K562 (cell line): ENCODE data around the gene CORT. TPM values are rescaled to one million over a fixed set of nuclear protein-coding genes. Genes with fewer than 3 reads are reported as not detected.

ENCODE experiments used
- ARID4B ChIP-seq: sonication (generic); formaldehyde crosslinking; IDR thresholded peaks from 2 replicates; pipeline ENCODE4 v1.8.0; 2022; ENCODE audit warnings: mild to moderate bottlenecking, missing genetic modification reagents
- ATF7 ChIP-seq: fragments of 450-650 bp; IDR thresholded peaks from 2 replicates; pipeline ENCODE4 v1.7.1; 2014; ENCODE audit warnings: mild to moderate bottlenecking, moderate library complexity
- CBX8 ChIP-seq: fragments of 200-600 bp; sonication (generic); IDR thresholded peaks from 2 replicates; pipeline ENCODE4 v1.6.1; 2012; ENCODE audit warnings: borderline replicate concordance, mixed run types, low read depth, mild to moderate bottlenecking, moderate library complexity, mixed read lengths, low read length, control low read depth, inconsistent platforms; ENCODE audit not compliant: poor library complexity, severe bottlenecking; ENCODE audit errors: extremely low read depth
- FOXO4 ChIP-seq: fragments of 450-650 bp; formaldehyde crosslinking; IDR thresholded peaks from 2 replicates; pipeline ENCODE4 v1.4.0; 2020; ENCODE audit warnings: mild to moderate bottlenecking, moderate library complexity
- KAT7 ChIP-seq: sonication (generic); formaldehyde crosslinking; IDR thresholded peaks from 2 replicates; pipeline ENCODE4 v1.8.0; 2022; ENCODE audit warnings: missing genetic modification reagents, mild to moderate bottlenecking, borderline replicate concordance
- SP1 ChIP-seq: sonication (generic); formaldehyde crosslinking; IDR thresholded peaks from 2 replicates; pipeline ENCODE4 v1.8.1; 2022; ENCODE audit warnings: mild to moderate bottlenecking, missing genetic modification reagents
- TGIF2 ChIP-seq: sonication (generic); formaldehyde crosslinking; IDR thresholded peaks from 2 replicates; pipeline ENCODE4 v1.8.1; 2022; ENCODE audit warnings: mild to moderate bottlenecking, missing genetic modification reagents, moderate library complexity
- ZNF449 ChIP-seq: fragments of 250-450 bp; sonication (Bioruptor Pico); IDR thresholded peaks from 2 replicates; pipeline ENCODE4 v1.8.0; 2022; ENCODE audit warnings: moderate library complexity, mild to moderate bottlenecking, inconsistent platforms
- ZNF699 ChIP-seq: fragments of 250-450 bp; sonication (Bioruptor Pico); IDR thresholded peaks from 2 replicates; pipeline ENCODE4 v1.8.0; 2021; ENCODE audit warnings: mild to moderate bottlenecking, moderate library complexity; ENCODE audit not compliant: insufficient replicate concordance
- ZNF75A ChIP-seq: fragments of 450-650 bp; formaldehyde crosslinking; IDR thresholded peaks from 2 replicates; pipeline ENCODE4 v1.4.0; 2020; ENCODE audit warnings: mild to moderate bottlenecking
- polyA plus RNA-seq, 8 experiments: library from polyadenylated mRNA; depleted of rRNA in 4 of 8; stranded (reverse) in 5 of 8; unstranded in 3 of 8; fragments of >200 nt; fragmentation: Nextera tagmentation in 2 of 8; fragmentation: Illumina TruSeq in 1 of 8; extraction: Ambion mirVana in 2 of 8; extraction: Trizol in 1 of 8; gene quantifications; 2 replicates each; pipeline versions ENCODE4 v1.2.1 to v1.2.3, GENCODE V29; 2011 to 2014; ENCODE audit warnings: inconsistent platforms in 1 of 8, missing spikeins in 1 of 8
- total RNA-seq, 7 experiments: library from RNA; depleted of rRNA in 6 of 7; stranded (reverse); fragments of >200 nt in 6 of 7; fragmentation: Illumina TruSeq in 2 of 7; extraction: Trizol in 2 of 7; gene quantifications; 2 replicates each; pipeline versions ENCODE4 v1.2.1 to v1.2.3, GENCODE V29; 2011 to 2021; ENCODE audit warnings: low replicate concordance in 1 of 7
- TF ChIP-seq, protein P1 (sequence below): IDR thresholded peaks from 3 replicates; pipeline ENCODE4 v1.6.1; 2011; ENCODE audit warnings: borderline replicate concordance, mild to moderate bottlenecking; ENCODE audit not compliant: insufficient read length, insufficient read depth
- TF ChIP-seq, protein P2 (sequence below): fragments of 250-450 bp; sonication (Bioruptor Pico); IDR thresholded peaks from 2 replicates; pipeline ENCODE4 v1.8.0; 2021; ENCODE audit warnings: borderline replicate concordance, mild to moderate bottlenecking, moderate library complexity; ENCODE audit not compliant: poor library complexity, severe bottlenecking
- TF ChIP-seq, protein P3 (sequence below): sonication (generic); formaldehyde crosslinking; IDR thresholded peaks from 2 replicates; pipeline ENCODE4 v1.8.1; 2023; ENCODE audit warnings: mild to moderate bottlenecking, missing genetic modification reagents, moderate library complexity

The CORT gene
- total and polyA plus RNA-seq, 9 of the 15 experiments (the other 6 are each of a cell fraction or from before 2014, with no cell fraction given) = 0.08 to 0.54 (median 0.13) TPM; not detected in 5

DNA sequence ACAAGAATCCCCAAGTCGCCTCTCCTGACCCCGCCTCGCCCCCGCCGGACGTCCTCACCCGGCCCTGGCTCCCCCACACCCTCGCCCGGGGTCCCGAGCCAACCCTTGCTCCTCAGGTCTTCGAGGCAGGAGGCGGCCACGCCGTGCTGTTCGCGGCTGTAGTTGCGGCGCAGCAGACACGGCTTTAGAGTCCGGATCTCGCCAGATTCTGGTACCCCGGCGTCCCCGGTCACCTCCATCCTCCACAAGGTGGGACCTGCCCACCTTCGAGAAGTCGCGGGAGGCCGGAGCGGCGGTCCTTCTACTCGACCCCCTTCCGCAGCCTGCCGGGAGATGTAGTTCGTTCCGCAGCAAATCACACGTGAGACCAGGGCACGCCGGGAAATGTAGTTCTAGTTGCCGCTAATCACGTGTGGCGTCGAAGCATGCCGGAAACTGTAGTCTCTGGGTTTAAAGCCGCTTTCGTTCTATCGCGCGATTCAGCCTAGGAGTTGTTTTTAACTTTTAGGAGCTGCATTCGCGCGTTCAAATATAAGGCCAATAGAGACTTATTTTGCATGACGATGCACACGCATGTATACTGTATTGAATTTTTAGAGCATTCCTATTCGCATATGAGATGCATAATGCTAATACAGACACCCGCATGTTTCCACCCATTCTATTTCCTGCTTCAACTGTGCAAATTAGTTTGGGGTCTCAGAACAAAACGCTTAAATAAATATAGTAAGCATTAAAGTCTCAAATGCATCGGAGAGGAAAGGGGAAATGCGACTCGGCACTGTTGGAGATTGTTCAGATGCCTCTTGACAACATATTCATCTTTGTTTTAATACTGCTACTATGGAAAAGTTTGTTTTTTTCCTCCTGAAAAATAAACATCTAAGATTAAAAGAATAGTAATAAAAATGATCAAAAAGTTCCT is 22.7 kb downstream of the CORT start, which contains the start of gene DFFA (continued):
- TF ChIP-seq ARID4B (peak; percentile 98), TGIF2 (peak; percentile 97; the same call in 1 of the 2 replicates), CBX8 (no peak), ZNF699 (CRISPR knock-in tag) (no peak), KAT7 (CRISPR knock-in tag) (peak; percentile 92; the same call in 1 of the 2 replicates), FOXO4 (CRISPR knock-in tag) (no peak), ZNF75A (CRISPR knock-in tag) (no peak), ZNF449 (CRISPR knock-in tag) (peak; percentile 67; the same call in 1 of the 2 replicates), ATF7 (peak; percentile 84), SP1 (peak; percentile 77)
- TF ChIP-seq, protein P1, sequence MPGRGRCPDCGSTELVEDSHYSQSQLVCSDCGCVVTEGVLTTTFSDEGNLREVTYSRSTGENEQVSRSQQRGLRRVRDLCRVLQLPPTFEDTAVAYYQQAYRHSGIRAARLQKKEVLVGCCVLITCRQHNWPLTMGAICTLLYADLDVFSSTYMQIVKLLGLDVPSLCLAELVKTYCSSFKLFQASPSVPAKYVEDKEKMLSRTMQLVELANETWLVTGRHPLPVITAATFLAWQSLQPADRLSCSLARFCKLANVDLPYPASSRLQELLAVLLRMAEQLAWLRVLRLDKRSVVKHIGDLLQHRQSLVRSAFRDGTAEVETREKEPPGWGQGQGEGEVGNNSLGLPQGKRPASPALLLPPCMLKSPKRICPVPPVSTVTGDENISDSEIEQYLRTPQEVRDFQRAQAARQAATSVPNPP = no peak
- TF ChIP-seq, protein P2, sequence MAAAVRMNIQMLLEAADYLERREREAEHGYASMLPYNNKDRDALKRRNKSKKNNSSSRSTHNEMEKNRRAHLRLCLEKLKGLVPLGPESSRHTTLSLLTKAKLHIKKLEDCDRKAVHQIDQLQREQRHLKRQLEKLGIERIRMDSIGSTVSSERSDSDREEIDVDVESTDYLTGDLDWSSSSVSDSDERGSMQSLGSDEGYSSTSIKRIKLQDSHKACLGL (CRISPR knock-in tag) = peak; percentile 81
- TF ChIP-seq, protein P3, sequence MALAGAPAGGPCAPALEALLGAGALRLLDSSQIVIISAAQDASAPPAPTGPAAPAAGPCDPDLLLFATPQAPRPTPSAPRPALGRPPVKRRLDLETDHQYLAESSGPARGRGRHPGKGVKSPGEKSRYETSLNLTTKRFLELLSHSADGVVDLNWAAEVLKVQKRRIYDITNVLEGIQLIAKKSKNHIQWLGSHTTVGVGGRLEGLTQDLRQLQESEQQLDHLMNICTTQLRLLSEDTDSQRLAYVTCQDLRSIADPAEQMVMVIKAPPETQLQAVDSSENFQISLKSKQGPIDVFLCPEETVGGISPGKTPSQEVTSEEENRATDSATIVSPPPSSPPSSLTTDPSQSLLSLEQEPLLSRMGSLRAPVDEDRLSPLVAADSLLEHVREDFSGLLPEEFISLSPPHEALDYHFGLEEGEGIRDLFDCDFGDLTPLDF (CRISPR knock-in tag) = peak; percentile 79; the same call in 1 of the 2 replicates
